Lower leg skin (tissue), 3 donors: ENCODE results near the gene SEC61B.

Source experiments
- POLR2A ChIP-seq, 2 donors: fragments of 450-650 bp; IDR thresholded peaks; one replicate each; pipeline ENCODE4 v1.6.1; 2016 to 2017; ENCODE audit warnings: antibody characterized with exemption in 2 of 2, mild to moderate bottlenecking in 1 of 2, moderate library complexity in 1 of 2
- TF ChIP-seq, protein P1 (sequence below), 3 donors: fragments of 450-650 bp; IDR thresholded peaks; one replicate each; pipeline ENCODE4 v1.5.1; 2016; ENCODE audit warnings: antibody characterized with exemption in 3 of 3, mild to moderate bottlenecking in 3 of 3, moderate library complexity in 2 of 3

DNA sequence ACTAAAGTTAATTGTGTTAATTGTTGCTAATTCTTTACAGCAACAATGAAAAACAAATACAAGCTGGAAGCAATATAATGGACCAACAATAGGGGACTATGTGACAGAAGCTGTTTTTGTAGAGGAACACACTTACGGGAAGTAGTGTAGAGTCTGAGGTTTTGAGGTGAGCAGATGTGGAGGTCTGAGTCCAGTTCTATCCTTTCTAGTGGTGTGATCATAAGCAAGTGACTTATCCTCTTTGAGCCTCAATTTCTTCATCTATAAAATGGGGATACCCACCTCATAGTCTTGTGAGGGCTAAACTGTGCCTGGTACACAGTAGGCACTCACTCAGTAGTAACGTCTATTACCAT, 28.6 kb upstream of the SEC61B start:
- TF ChIP-seq, protein P1, sequence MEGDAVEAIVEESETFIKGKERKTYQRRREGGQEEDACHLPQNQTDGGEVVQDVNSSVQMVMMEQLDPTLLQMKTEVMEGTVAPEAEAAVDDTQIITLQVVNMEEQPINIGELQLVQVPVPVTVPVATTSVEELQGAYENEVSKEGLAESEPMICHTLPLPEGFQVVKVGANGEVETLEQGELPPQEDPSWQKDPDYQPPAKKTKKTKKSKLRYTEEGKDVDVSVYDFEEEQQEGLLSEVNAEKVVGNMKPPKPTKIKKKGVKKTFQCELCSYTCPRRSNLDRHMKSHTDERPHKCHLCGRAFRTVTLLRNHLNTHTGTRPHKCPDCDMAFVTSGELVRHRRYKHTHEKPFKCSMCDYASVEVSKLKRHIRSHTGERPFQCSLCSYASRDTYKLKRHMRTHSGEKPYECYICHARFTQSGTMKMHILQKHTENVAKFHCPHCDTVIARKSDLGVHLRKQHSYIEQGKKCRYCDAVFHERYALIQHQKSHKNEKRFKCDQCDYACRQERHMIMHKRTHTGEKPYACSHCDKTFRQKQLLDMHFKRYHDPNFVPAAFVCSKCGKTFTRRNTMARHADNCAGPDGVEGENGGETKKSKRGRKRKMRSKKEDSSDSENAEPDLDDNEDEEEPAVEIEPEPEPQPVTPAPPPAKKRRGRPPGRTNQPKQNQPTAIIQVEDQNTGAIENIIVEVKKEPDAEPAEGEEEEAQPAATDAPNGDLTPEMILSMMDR (IDR thresholded peaks at IDR 0.05), result no peak
- TF ChIP-seq POLR2A (IDR thresholded peaks at IDR 0.05), result no peak
